AG04450 (cell line): ENCODE data around the gene KLHDC8A. TPM values are rescaled to one million over a fixed set of nuclear protein-coding genes. Genes with fewer than 3 reads are reported as not detected.
A peak's percentile ranks its signal among the peaks of the same experiment; 100 is the strongest.

Experiments
- CTCF ChIA-PET: fragments of 300-600, 350-600 bp; formaldehyde crosslinking; extraction: SDS; loops from one replicate; lab custom pipeline; 2022; ENCODE audit warnings: antibody characterized with exemption, inconsistent platforms; lab: Charles Lee
- POLR2A ChIA-PET: fragments of 350-600 bp; formaldehyde crosslinking; extraction: SDS; loops from one replicate; lab custom pipeline; 2021; ENCODE audit warnings: antibody characterized with exemption, inconsistent platforms; lab: Yijun Ruan, JAX
- DNase-seq: peaks from one replicate; pipeline ENCODE4 v3.0.0-alpha.2; 2011; ENCODE audit warnings: low read depth, low spot score
- H3K27ac ChIP-seq: one replicate; pipeline ENCODE4 v1.5.1; 2012; ENCODE audit warnings: low read depth, low read length, control low read depth
- H3K27me3 ChIP-seq: one replicate; pipeline ENCODE4 v1.6.0; 2012; ENCODE audit warnings: low read length; ENCODE audit not compliant: control insufficient read depth, insufficient read depth
- H3K4me3 ChIP-seq: 2 replicates; pipeline ENCODE4 v1.5.1; 2011; ENCODE audit warnings: mild to moderate bottlenecking, low read depth, low read length, control low read depth
- H3K9me3 ChIP-seq: 2 replicates; pipeline ENCODE4 v1.5.1; 2012; ENCODE audit warnings: low read length; ENCODE audit not compliant: control insufficient read depth, insufficient read depth
- polyA plus RNA-seq: library from polyadenylated mRNA; depleted of rRNA; stranded (reverse); fragments of >200 nt; gene quantifications from 2 replicates; pipeline ENCODE4 v1.2.3, GENCODE V29; 2011
- TF ChIP-seq, protein P1 (sequence below): IDR thresholded peaks from 2 replicates; pipeline ENCODE4 v1.5.1; 2011; ENCODE audit warnings: low read depth, low read length, control low read depth, inconsistent platforms

KLHDC8A gene
- polyA plus RNA-seq, 1 experiment, result 0.06 TPM

DNA sequence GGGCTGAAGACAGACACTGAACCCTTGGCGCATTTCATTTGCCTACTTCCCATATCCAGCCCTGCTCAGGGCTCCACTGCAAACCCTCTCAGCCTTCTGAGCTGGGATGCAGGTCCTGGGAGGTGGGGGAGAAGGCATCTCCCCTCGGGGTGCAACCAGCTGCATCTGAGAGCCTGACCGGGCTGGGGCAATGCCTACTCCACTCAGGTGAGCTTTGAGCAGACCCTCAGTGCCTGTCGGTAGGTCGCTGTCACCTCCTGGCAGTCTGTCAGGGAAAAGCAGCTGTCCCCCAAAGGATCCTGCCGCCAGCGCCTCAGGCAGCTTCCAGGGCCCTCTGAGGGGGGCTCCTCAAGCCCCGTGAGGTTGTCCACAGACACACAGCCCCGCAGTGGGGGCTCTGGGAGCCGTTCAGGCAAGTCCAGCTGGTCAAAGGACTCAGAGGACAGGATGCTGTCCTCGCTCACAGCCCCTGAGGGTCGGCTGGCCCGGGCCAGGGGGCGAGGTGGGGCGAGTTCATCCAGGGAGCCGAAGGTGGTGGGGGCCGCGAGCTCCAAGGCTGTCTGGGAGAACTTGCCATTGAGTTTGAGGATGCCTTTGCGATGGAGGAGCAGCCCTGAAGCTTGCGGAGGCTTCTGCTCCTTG is 53.4 kb downstream of the KLHDC8A start:
- DNase-seq, result no peak
- CTCF ChIA-PET, result interaction anchor here (0.9 to 1.9 kb wide), 3 partner anchors 30 to 127 kb away, joined by 4 to 5 read pairs (median 4); no protein-coding TSS in a partner anchor
- Histone ChIP-seq H3K27ac (peak overlapping the region; percentile 100), H3K27me3 (no peaks in the 10 kb centered on the region), H3K4me3 (no peak overlapping the region), H3K9me3 (no peaks in the 10 kb centered on the region; the same call in 1 of the 2 replicates)
- POLR2A ChIA-PET, result interaction anchor here (2.0 to 2.4 kb wide), 2 partner anchors 9 to 11 kb away, joined by 4 to 7 read pairs; no protein-coding TSS in a partner anchor
- TF ChIP-seq, protein P1, sequence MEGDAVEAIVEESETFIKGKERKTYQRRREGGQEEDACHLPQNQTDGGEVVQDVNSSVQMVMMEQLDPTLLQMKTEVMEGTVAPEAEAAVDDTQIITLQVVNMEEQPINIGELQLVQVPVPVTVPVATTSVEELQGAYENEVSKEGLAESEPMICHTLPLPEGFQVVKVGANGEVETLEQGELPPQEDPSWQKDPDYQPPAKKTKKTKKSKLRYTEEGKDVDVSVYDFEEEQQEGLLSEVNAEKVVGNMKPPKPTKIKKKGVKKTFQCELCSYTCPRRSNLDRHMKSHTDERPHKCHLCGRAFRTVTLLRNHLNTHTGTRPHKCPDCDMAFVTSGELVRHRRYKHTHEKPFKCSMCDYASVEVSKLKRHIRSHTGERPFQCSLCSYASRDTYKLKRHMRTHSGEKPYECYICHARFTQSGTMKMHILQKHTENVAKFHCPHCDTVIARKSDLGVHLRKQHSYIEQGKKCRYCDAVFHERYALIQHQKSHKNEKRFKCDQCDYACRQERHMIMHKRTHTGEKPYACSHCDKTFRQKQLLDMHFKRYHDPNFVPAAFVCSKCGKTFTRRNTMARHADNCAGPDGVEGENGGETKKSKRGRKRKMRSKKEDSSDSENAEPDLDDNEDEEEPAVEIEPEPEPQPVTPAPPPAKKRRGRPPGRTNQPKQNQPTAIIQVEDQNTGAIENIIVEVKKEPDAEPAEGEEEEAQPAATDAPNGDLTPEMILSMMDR, result no peak

DNA sequence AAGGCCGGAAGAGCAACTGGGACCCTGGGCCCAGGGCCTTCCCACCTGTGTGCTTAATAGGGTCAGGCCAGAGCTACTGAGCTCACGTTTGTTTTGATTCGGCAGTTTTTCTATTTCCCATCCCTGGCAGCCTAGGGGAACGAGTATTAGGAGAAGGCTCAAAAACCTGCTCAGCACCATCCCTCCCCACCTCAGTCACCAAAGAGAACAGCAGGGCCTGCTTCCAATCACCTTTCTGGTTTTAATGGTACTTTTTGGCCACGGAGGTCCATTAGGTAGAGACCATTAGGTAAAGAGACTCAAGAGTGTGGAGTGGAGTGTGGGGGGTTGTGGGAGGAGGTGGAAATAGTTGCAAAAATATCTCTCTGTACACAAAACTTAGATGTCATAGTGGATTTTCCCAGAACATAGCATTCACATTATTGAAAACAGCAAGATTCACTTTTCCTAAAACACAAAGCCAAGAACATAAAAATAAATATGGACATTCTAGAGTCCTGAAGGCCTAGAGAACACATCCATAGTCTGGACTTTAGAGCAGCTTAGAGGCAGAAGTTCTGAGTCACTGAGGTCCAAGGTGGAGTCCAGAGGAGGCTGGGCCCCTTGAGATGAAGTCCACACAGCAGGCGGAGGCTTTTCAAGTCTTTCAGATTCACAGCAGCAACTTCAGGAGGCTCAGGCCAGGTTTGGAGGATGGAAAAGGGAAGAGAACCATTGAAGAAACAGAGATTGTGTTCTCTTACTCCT is 54.7 kb downstream of the KLHDC8A start:
- Histone ChIP-seq H3K9me3 (no peaks in the 10 kb centered on the region; the same call in 1 of the 2 replicates), H3K4me3 (peak overlapping the region; percentile 7; the same call in 1 of the 2 replicates), H3K27me3 (no peaks in the 10 kb centered on the region), H3K27ac (peak overlapping the region; percentile 100)
- ChIA-PET CTCF (interaction anchor here (1.4 to 1.9 kb wide), 3 partner anchors 29 to 52 kb away, joined by 4 to 6 read pairs (median 4); no protein-coding TSS in a partner anchor), POLR2A (interaction anchor here (0.8 to 3.0 kb wide), 10 partner anchors 8 to 31 kb away, joined by 3 to 11 read pairs (median 8); partner anchors contain the start of gene NUAK2)
- DNase-seq, result no peak
- TF ChIP-seq, protein P1, result no peak

DNA sequence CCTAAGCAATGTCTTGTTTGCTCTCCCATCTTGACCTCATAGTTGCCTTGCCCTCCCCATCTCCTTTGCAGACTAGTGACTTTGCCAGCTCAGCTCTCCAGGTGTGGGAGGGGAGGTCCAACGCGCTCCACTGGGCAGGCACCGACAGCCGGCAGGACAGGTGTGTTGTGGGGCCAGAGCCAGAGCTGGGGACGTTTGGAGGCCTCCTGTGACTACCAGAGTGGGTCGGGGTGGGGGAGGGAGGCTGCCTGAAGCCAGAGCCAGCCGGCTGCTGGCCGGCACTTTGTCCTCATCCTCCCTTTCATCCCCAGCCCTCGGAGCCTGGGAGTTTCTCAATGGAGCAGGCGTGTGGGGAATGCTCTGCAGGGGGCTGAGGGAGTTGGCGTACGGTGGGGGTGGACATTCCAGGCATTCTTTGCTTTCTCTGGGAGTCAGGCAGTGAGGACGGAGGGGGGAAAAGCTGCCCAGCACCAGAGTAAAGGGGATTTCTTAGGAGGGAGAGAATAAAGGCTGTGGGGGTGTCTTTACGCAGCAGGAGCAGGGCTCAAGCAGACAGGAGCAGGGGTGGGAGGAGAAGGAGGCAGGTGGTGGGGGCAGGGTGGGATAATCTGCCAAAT is 55.4 kb downstream of the KLHDC8A start:
- peak; percentile 92 for DNase-seq
- POLR2A ChIA-PET, result interaction anchor here (0.6 to 3.0 kb wide), 10 partner anchors 13 to 179 kb away, joined by 3 to 11 read pairs (median 6); partner anchors contain the start of genes NUAK2 and RBBP5
- TF ChIP-seq, protein P1, result no peak
- Histone ChIP-seq H3K9me3 (no peaks in the 10 kb centered on the region; the same call in 1 of the 2 replicates), H3K27ac (peak overlapping the region; percentile 100), H3K4me3 (peak overlapping the region; percentile 25; the same call in 1 of the 2 replicates), H3K27me3 (no peaks in the 10 kb centered on the region)
- CTCF ChIA-PET, result interaction anchor here (0.7 to 2.5 kb wide), 5 partner anchors 24 to 158 kb away, joined by 4 to 13 read pairs (median 6); no protein-coding TSS in a partner anchor

DNA sequence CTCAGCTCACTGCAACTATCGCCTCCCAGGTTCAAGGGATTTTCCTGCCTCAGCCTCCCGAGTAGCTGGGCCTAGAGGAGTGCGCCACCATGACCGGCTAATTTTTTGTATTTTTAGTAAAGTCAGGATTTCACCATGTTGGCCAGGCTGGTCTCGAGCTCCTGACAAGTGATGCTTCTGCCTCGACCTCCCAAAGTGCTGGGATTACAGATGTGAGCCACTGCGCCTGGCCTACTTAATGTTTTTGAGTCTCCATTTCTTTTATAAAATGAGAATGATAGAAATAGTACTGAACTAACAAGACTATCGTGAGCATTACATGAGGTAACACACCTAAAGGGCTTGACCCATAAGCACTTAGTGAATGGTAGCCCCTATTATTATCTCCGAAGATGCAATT is 56.6 kb downstream of the KLHDC8A start:
- peak overlapping the region; percentile 100 for H3K27ac ChIP-seq
- DNase-seq, result no peak
- no peak overlapping the region for H3K4me3 ChIP-seq
- TF ChIP-seq, protein P1, result no peak
- H3K27me3 ChIP-seq, result no peaks in the 10 kb centered on the region
- no peaks in the 10 kb centered on the region; the same call in 1 of the 2 replicates for H3K9me3 ChIP-seq
- CTCF ChIA-PET, result interaction anchor here (2.5 kb wide), 1 partner anchor 25 kb away, joined by 13 read pairs; no protein-coding TSS in a partner anchor
- POLR2A ChIA-PET, result interaction anchor here (1.7 to 3.0 kb wide), 4 partner anchors 14 to 27 kb away, joined by 9 to 11 read pairs (median 10); no protein-coding TSS in a partner anchor
